CD4-positive, alpha-beta memory T cell (primary cell): ENCODE results near the gene RASD1. TPM values are rescaled to one million over a fixed set of nuclear protein-coding genes. Genes with fewer than 3 reads are reported as not detected.

Source experiments
- CTCF ChIA-PET: fragments of 350-600 bp; sonication (Branson Sonifier 250); formaldehyde crosslinking; loops from one replicate; lab custom pipeline; 2021; ENCODE audit warnings: inconsistent platforms; ENCODE audit not compliant: partially characterized antibody; lab: Charles Lee
- POLR2A ChIA-PET: fragments of 350-600 bp; sonication (Branson Sonifier 250); formaldehyde crosslinking; loops from one replicate; lab custom pipeline; 2021; ENCODE audit not compliant: partially characterized antibody; lab: Charles Lee
- DNase-seq, 5 donors: peaks; one replicate each; pipeline versions ENCODE4 v3.0.0 to v3.0.0-alpha.2; 2020 to 2022; ENCODE audit warnings: mixed read lengths in 1 of 5
- H3K27ac ChIP-seq: one replicate; pipeline ENCODE4 v1.7.0; 2013; ENCODE audit warnings: low read depth, low read length
- H3K27me3 ChIP-seq: 2 replicates; pipeline ENCODE4 v1.7.0; 2013; ENCODE audit warnings: mild to moderate bottlenecking, low read length, moderate library complexity; ENCODE audit not compliant: insufficient read depth
- H3K36me3 ChIP-seq: 2 replicates; pipeline ENCODE4 v1.7.0; 2013; ENCODE audit warnings: mild to moderate bottlenecking, low read length, moderate library complexity; ENCODE audit not compliant: insufficient read depth
- H3K4me1 ChIP-seq: 2 replicates; pipeline ENCODE4 v1.7.0; 2013; ENCODE audit warnings: mild to moderate bottlenecking, low read length, moderate library complexity; ENCODE audit not compliant: insufficient read depth
- H3K4me3 ChIP-seq, 2 donors: one replicate each; pipeline ENCODE4 v1.7.0; 2013; ENCODE audit warnings: low read length in 2 of 2, mild to moderate bottlenecking in 1 of 2
- H3K9me3 ChIP-seq, 2 donors: one replicate each; pipeline ENCODE4 v1.7.0; 2013; ENCODE audit warnings: low read length in 2 of 2, control low read depth in 1 of 2; ENCODE audit not compliant: control insufficient read depth in 1 of 2
- H3K27ac Mint-ChIP-seq, 7 donors: one replicate each; pipeline ENCODE4 v1.8.0; 2020 to 2021; ENCODE audit warnings: mixed read lengths in 7 of 7, mild to moderate bottlenecking in 6 of 7, inconsistent platforms in 3 of 7, moderate library complexity in 3 of 7
- H3K27me3 Mint-ChIP-seq, 2 donors: one replicate each; pipeline ENCODE4 v1.8.0; 2020 to 2021; ENCODE audit warnings: mixed read lengths in 2 of 2
- H3K36me3 Mint-ChIP-seq, 2 donors: one replicate each; pipeline ENCODE4 v1.8.0; 2020 to 2021; ENCODE audit warnings: mixed read lengths in 2 of 2, inconsistent platforms in 1 of 2, mild to moderate bottlenecking in 1 of 2
- H3K4me1 Mint-ChIP-seq, 4 donors: one replicate each; pipeline ENCODE4 v1.8.0; 2020 to 2021; ENCODE audit warnings: mixed read lengths in 4 of 4, mild to moderate bottlenecking in 1 of 4
- H3K4me3 Mint-ChIP-seq, 8 donors: one replicate each; pipeline ENCODE4 v1.8.0; 2020 to 2021; ENCODE audit warnings: mixed read lengths in 8 of 8, mild to moderate bottlenecking in 7 of 8, moderate library complexity in 6 of 8, inconsistent platforms in 3 of 8
- H3K9me3 Mint-ChIP-seq, 8 donors: one replicate each; pipeline ENCODE4 v1.8.0; 2020 to 2021; ENCODE audit warnings: mixed read lengths in 8 of 8, mild to moderate bottlenecking in 5 of 8, inconsistent platforms in 3 of 8, moderate library complexity in 1 of 8
- intact Hi-C: fragments of 100-400 bp; cut with micrococcal nuclease; formaldehyde crosslinking; loops from one replicate; pipeline ENCODE4 v1.15.1; 2023
- polyA plus RNA-seq, 2 donors: library from polyadenylated mRNA; unstranded; fragments of 300-500 nt; fragmentation: Illumina TruSeq; gene quantifications; one replicate each; pipeline ENCODE4 v1.2.3, GENCODE V29; 2021
- total RNA-seq, 2 experiments: library from RNA; stranded (reverse); gene quantifications; one replicate each; pipeline ENCODE4 v1.2.3, GENCODE V29; 2021

The RASD1 gene, protein sequence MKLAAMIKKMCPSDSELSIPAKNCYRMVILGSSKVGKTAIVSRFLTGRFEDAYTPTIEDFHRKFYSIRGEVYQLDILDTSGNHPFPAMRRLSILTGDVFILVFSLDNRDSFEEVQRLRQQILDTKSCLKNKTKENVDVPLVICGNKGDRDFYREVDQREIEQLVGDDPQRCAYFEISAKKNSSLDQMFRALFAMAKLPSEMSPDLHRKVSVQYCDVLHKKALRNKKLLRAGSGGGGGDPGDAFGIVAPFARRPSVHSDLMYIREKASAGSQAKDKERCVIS
- total RNA-seq = under 1 TPM; 0.86 to 0.87 TPM
- under 1 TPM; 0.38 to 0.45 TPM for polyA plus RNA-seq

DNA sequence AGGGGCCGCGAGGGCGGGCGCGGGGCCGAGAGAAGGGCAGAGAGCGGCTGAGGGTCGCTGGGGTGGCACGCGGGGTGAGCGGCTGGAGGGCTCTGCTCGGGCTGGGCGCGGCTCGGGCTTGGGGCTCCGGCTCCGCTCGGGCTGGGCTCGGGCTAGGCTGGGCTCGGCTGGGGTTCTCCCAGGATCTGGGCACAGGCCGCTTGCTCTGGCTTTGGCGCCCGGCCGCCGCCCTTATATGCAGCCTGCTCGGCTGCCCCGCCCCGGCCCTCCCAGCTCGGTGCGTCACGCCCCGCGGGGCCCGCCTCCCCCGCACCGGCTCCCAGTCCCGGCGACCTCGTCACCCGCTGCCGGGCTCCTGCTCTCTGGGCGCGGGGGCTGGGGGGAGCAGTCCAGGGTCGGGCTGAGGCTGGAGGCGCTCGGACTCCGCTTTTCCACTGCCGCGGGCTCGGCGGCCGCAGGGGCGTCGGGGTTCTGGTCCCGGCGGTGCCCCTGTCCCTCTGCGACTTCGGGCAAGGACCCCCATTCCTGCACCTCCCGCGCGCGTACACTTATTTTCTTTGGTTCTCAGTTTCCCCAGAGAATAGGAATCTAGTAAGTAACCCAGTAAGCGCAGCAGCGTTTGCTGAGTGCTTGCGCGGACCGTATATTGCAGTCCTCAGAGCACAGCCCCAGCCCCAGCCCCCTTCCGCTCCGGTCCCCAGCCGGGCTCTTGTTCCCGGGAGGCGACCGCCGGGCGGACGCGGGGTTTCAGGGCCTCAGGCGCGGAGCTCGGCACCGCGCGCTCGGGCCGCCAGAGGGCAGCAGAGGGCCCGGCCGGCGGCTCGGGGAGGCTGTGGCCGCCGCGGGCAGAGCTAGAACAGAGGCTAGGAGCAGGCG is at the start of gene RASD1:
Gene RASD1, minus strand, starts transcription at position 207 of the 876 bp plus-strand sequence. CDS start 214 bp downstream, outside the sequence.
- Histone ChIP-seq H3K27me3 (no peaks in the 10 kb centered on the region), H3K4me3 (peak within 1 kb of the TSS in 1 of 2 donors; percentile 67), H3K9me3 (no peaks in the 10 kb centered on the region), H3K36me3 (peaks cover 6% of the 10 kb centered on the region), H3K4me1 (peaks cover 19% of the 10 kb centered on the region), H3K27ac (peak within 1 kb of the TSS; percentile 43)
- no peaks in the 10 kb centered on the region for H3K9me3 Mint-ChIP-seq
- peak within 1 kb of the TSS; percentile 80 to 94 (median 88) for H3K4me3 Mint-ChIP-seq
- peak within 1 kb of the TSS in 5 of 7 donors; percentile 46 to 82 (median 56) for H3K27ac Mint-ChIP-seq
- peaks cover 10 to 12% of the 10 kb centered on the region in 2 donors for H3K36me3 Mint-ChIP-seq
- peak; percentile 74 to 83 (median 76) for DNase-seq
- intact Hi-C loops = loop anchor here (1.0 kb wide), 5 partner anchors 19 to 146 kb away; partner anchors contain the start of gene PEMT
- ChIA-PET POLR2A (interaction anchor here (0.6 to 2.0 kb wide), 6 partner anchors 93 to 476 kb away, joined by 3 to 11 read pairs (median 5); partner anchors contain the start of genes DRC3, PEMT and TOM1L2), CTCF (interaction anchor here (0.6 to 3.9 kb wide), 28 partner anchors 9 to 539 kb away, joined by 3 to 62 read pairs (median 4); partner anchors contain the start of gene PEMT)
- H3K4me1 Mint-ChIP-seq = peaks cover 3 to 22% (median 9%) of the 10 kb centered on the region in 4 donors
- peaks cover 0 to 1% of the 10 kb centered on the region in 2 donors for H3K27me3 Mint-ChIP-seq

DNA sequence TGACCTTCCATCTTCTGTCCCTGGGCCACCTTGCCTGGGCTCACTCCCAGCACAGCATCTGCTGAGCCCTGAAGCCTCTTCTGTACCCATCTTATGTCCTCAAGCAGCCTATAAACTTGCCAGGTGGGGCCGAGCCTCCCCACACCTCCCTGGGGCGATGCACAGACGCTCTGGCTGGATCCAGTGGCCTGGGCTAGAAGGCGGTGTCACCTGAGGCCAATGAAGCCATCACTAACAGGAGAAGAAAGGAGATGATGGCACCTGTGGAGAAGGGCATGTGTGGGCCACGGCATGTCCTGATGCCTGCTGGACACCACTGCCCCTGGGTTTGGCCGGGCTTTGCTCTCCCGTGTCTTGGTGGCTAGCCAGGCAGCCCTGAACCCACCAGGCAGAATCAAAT is 49.8 kb upstream of the RASD1 start:
- Mint-ChIP-seq H3K4me3 (no peak overlapping the region), H3K36me3 (no peaks in the 10 kb centered on the region), H3K27ac (peak overlapping the region in 1 of 7 donors; percentile 70), H3K27me3 (no peaks in the 10 kb centered on the region), H3K9me3 (no peaks in the 10 kb centered on the region), H3K4me1 (no peaks in the 10 kb centered on the region)
- Histone ChIP-seq H3K27me3 (no peaks in the 10 kb centered on the region), H3K4me1 (no peaks in the 10 kb centered on the region), H3K9me3 (no peaks in the 10 kb centered on the region), H3K4me3 (no peak overlapping the region), H3K27ac (no peak overlapping the region), H3K36me3 (no peaks in the 10 kb centered on the region)
- no peak for DNase-seq
- ChIA-PET CTCF (no interaction called here), POLR2A (no interaction called here)
- intact Hi-C loops = no loop called here

DNA sequence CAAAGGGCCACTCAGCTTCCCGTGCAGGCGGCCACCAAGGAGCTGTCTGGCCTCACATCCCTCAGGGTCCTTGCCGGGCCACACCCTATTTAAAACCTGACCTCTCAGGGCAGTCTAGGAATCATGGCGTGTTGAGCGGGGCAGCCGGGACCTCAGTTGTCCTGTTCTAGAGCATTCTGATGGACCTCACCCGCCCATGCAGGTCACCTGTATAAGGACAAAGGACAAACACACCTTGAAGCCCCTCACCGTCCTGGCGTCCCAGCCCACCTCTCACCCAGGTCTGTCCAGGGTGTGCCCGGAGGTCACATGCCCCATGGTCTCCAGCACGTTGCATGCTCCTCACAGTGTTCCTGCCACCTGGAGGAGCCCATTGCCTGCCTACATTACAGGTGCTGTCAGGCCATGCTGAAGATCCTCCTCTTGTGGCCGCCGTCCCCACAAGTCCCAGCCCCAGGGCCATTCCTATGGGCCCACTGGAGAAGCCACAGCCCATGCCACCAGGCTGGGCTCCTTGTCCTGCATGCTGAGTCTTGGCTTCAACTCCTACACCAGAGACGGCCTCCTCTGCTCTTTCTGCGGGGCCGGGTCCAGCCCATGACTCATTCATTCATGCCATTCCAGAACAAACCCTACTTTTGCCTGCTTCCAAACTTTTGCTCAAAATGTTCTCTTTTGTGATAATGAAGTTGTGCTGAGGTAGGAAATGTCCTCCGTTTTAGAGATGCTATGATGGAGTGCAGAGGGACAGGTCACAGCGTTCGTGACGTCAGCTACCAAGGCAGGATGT is 49.0 kb upstream of the RASD1 start:
- intact Hi-C loops = no loop called here
- Histone ChIP-seq H3K4me1 (no peaks in the 10 kb centered on the region), H3K36me3 (no peaks in the 10 kb centered on the region), H3K27ac (no peak overlapping the region), H3K9me3 (no peaks in the 10 kb centered on the region), H3K4me3 (no peak overlapping the region), H3K27me3 (no peaks in the 10 kb centered on the region)
- H3K9me3 Mint-ChIP-seq = no peaks in the 10 kb centered on the region
- no peaks in the 10 kb centered on the region for H3K4me1 Mint-ChIP-seq
- no peaks in the 10 kb centered on the region for H3K27me3 Mint-ChIP-seq
- H3K36me3 Mint-ChIP-seq = no peaks in the 10 kb centered on the region
- H3K27ac Mint-ChIP-seq = no peak overlapping the region
- no peak overlapping the region for H3K4me3 Mint-ChIP-seq
- DNase-seq = no peak
- ChIA-PET POLR2A (no interaction called here), CTCF (no interaction called here)

DNA sequence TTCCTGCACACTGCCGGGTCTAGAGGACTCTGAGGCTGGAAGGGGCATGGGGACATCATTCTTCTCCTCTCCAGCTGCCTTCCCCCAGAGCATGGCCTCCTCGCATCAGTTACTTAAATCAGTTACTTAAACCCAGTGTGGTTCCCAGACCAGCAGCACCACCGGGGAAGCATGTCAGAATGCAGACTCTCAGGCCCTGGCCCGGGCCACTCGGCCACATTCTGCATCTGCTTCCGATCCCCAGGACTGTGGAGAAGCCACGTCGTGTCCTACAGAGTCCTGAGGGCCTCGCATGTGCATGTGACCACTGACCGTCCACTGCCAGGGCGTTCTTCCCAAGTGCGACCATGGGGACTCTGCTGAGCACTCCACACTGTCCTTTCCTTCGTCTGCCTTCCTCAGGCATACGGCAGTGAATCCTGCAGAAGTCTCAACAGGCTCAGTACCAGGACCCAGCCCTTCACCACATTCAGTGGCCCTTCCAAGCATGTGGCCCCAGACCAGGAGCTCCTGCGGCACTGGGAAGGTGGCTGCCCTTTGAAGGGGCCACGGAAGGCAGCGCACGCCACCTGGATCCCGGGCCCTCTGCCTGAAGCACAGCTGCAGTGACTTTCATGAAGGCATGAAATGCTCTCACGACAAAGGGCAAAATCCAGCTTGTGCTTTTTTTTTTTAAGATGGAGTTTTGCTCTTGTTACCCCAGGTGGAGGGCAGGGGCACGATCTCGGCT is 46.9 kb upstream of the RASD1 start:
- Histone ChIP-seq H3K27me3 (no peaks in the 10 kb centered on the region), H3K27ac (no peak overlapping the region), H3K36me3 (no peaks in the 10 kb centered on the region), H3K4me1 (no peaks in the 10 kb centered on the region), H3K9me3 (no peaks in the 10 kb centered on the region), H3K4me3 (no peak overlapping the region)
- intact Hi-C loops = no loop called here
- Mint-ChIP-seq H3K36me3 (no peaks in the 10 kb centered on the region), H3K4me1 (no peaks in the 10 kb centered on the region), H3K9me3 (no peaks in the 10 kb centered on the region), H3K27ac (no peak overlapping the region), H3K27me3 (no peaks in the 10 kb centered on the region), H3K4me3 (no peak overlapping the region)
- ChIA-PET POLR2A (no interaction called here), CTCF (interaction anchor here (1.3 kb wide), 1 partner anchor 70 kb away, joined by 3 read pairs; no protein-coding TSS in a partner anchor)
- DNase-seq = no peak

DNA sequence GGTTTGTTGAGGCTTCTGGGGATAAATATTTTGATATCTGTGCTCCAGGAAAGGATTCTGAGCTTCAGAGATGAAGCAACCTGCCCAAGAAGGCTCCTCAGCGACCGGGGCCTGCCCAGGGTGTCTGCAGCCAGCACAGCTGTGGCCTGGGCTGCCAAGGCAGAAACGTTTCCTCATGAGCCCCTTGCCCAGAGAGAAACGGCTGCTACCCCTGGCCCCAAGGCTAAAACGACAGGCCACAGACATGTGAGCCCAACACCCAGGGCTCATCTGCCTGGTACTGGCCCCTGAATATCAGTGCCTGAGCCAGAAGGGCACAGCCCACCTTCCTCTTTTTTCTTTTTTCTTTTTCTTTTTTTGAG is 45.4 kb upstream of the RASD1 start:
- DNase-seq = no peak
- no peaks in the 10 kb centered on the region for H3K9me3 Mint-ChIP-seq
- no peak overlapping the region for H3K4me3 Mint-ChIP-seq
- no peaks in the 10 kb centered on the region for H3K36me3 Mint-ChIP-seq
- no peak overlapping the region for H3K4me3 ChIP-seq
- no peaks in the 10 kb centered on the region for H3K27me3 Mint-ChIP-seq
- H3K27me3 ChIP-seq = no peaks in the 10 kb centered on the region
- no peaks in the 10 kb centered on the region for H3K36me3 ChIP-seq
- no peaks in the 10 kb centered on the region for H3K9me3 ChIP-seq
- no peak overlapping the region for H3K27ac Mint-ChIP-seq
- intact Hi-C loops = no loop called here
- H3K4me1 Mint-ChIP-seq = no peaks in the 10 kb centered on the region
- no peaks in the 10 kb centered on the region for H3K4me1 ChIP-seq
- no peak overlapping the region for H3K27ac ChIP-seq
- POLR2A ChIA-PET = interaction anchor here (0.7 kb wide), 1 partner anchor 170 kb away, joined by 3 read pairs; no protein-coding TSS in a partner anchor
- CTCF ChIA-PET = interaction anchor here (1.3 kb wide), 1 partner anchor 72 kb away, joined by 3 read pairs; no protein-coding TSS in a partner anchor

DNA sequence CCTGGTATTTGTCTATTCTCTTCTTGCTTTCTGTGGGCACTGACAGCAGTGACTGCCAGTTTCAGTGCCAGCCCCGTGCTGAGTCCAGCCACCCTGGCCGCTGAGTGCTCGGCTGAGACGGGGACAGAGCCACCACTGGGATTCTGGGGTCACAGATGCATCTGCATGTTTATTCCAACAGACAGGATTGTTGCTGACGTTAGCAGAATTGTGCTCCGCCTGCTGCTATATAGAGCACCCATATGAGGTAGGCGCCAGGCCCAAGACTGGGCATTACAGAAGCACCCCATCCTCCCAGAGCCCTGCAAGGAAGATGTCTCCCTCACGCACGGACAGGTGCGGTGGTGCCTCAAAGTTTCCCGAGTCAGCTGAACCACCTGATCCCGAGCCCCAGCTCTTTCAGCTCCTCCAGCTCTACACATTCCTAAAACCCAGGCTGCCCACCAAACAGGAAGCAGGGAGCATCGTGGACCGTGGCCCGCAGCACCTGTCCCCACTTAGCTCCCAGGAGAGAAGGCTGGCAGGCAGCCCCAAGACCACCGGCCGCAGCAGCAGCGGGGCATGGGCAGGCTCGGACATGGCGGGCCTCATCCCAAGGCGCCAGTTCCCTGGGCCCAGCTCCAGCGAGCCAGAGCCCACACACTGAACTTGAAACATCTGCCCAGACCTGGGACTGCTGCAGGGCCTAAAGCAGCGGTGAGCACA is 44.9 kb upstream of the RASD1 start:
- no peaks in the 10 kb centered on the region for H3K36me3 ChIP-seq
- no peaks in the 10 kb centered on the region for H3K27me3 ChIP-seq
- H3K27me3 Mint-ChIP-seq = no peaks in the 10 kb centered on the region
- H3K9me3 ChIP-seq = no peaks in the 10 kb centered on the region
- H3K4me3 Mint-ChIP-seq = no peak overlapping the region
- no peak overlapping the region for H3K4me3 ChIP-seq
- DNase-seq = no peak
- no peaks in the 10 kb centered on the region for H3K9me3 Mint-ChIP-seq
- no peaks in the 10 kb centered on the region for H3K36me3 Mint-ChIP-seq
- no peak overlapping the region for H3K27ac ChIP-seq
- CTCF ChIA-PET = interaction anchor here (1.3 kb wide), 1 partner anchor 72 kb away, joined by 3 read pairs; no protein-coding TSS in a partner anchor
- H3K27ac Mint-ChIP-seq = peak overlapping the region in 1 of 7 donors; percentile 5
- no peaks in the 10 kb centered on the region for H3K4me1 Mint-ChIP-seq
- POLR2A ChIA-PET = no interaction called here
- intact Hi-C loops = no loop called here
- no peaks in the 10 kb centered on the region for H3K4me1 ChIP-seq
